DOHH2 (cell line): ENCODE measurements around the gene MPC1L.
"Not testable (repeated sequence)": the region's sequence is repeated elsewhere in the genome, so short reads cannot be mapped to it uniquely, and the experiment has no call there.

Experiments used
- H3F3A ChIP-seq: fragments of 200-600 bp; sonication (generic), shearing (Covaris generic); 2 replicates; pipeline ENCODE4 v1.6.0; 2016; ENCODE audit warnings: antibody characterized with exemption, mild to moderate bottlenecking; ENCODE audit not compliant: control insufficient read depth, insufficient read depth
- H3K27ac ChIP-seq: fragments of 200-600 bp; sonication (generic); 2 replicates; pipeline ENCODE4 v1.5.1; 2014; ENCODE audit warnings: low read depth, mild to moderate bottlenecking, low read length, moderate library complexity
- H3K27me3 ChIP-seq: fragments of 200-600 bp; sonication (generic); 2 replicates; pipeline ENCODE4 v1.6.1; 2014; ENCODE audit warnings: mild to moderate bottlenecking, low read length, mixed read lengths; ENCODE audit not compliant: control insufficient read depth
- H3K36me3 ChIP-seq: fragments of 200-600 bp; sonication (generic); 2 replicates; pipeline ENCODE4 v1.6.1; 2014; ENCODE audit warnings: mild to moderate bottlenecking, low read length, moderate library complexity, mixed read lengths; ENCODE audit not compliant: control insufficient read depth
- H3K4me1 ChIP-seq: fragments of 200-600 bp; sonication (generic); 2 replicates; pipeline ENCODE4 v1.6.1; 2014; ENCODE audit warnings: mild to moderate bottlenecking, low read length, mixed read lengths; ENCODE audit not compliant: control insufficient read depth
- H3K4me2 ChIP-seq: fragments of 200-600 bp; sonication (generic); 2 replicates; pipeline ENCODE4 v1.6.0; 2014; ENCODE audit warnings: mild to moderate bottlenecking, low read length, moderate library complexity
- H3K4me3 ChIP-seq: fragments of 200-600 bp; sonication (generic); 2 replicates; pipeline ENCODE4 v1.5.1; 2014; ENCODE audit warnings: mild to moderate bottlenecking, low read length, mixed read lengths
- H3K79me2 ChIP-seq: fragments of 200-600 bp; sonication (generic); 2 replicates; pipeline ENCODE4 v1.6.1; 2014; ENCODE audit warnings: mild to moderate bottlenecking, low read length, mixed read lengths; ENCODE audit not compliant: control insufficient read depth
- H3K9me2 ChIP-seq: fragments of 200-600 bp; sonication (generic); replicated peaks from 2 replicates; pipeline ENCODE4 v1.6.1; 2014; ENCODE audit warnings: mild to moderate bottlenecking, low read length, mixed read lengths; ENCODE audit not compliant: control insufficient read depth
- H3K9me3 ChIP-seq: fragments of 200-600 bp; sonication (generic); 2 replicates; pipeline ENCODE4 v1.6.1; 2014; ENCODE audit warnings: antibody characterized with exemption, low read length, mixed read lengths; ENCODE audit not compliant: control insufficient read depth, insufficient read depth
- H4K20me1 ChIP-seq: fragments of 200-600 bp; sonication (generic); 2 replicates; pipeline ENCODE4 v1.6.0; 2014; ENCODE audit warnings: low read depth, mild to moderate bottlenecking, antibody characterized with exemption, low read length, moderate library complexity; ENCODE audit not compliant: control insufficient read depth, insufficient read depth
- EZH2phosphoT487 ChIP-seq: fragments of 200-600 bp; sonication (generic); IDR thresholded peaks from 2 replicates; pipeline ENCODE4 v1.6.1; 2017; ENCODE audit warnings: borderline replicate concordance, mild to moderate bottlenecking, antibody characterized with exemption, low read length, moderate library complexity, mixed read lengths
- TF ChIP-seq, protein P1 (sequence below): fragments of 200-600 bp; sonication (generic); IDR thresholded peaks from one replicate; pipeline ENCODE4 v1.5.1; 2014; ENCODE audit warnings: antibody characterized with exemption, mild to moderate bottlenecking, low read depth, low read length; ENCODE audit not compliant: poor library complexity, severe bottlenecking

Gene MPC1L

DNA sequence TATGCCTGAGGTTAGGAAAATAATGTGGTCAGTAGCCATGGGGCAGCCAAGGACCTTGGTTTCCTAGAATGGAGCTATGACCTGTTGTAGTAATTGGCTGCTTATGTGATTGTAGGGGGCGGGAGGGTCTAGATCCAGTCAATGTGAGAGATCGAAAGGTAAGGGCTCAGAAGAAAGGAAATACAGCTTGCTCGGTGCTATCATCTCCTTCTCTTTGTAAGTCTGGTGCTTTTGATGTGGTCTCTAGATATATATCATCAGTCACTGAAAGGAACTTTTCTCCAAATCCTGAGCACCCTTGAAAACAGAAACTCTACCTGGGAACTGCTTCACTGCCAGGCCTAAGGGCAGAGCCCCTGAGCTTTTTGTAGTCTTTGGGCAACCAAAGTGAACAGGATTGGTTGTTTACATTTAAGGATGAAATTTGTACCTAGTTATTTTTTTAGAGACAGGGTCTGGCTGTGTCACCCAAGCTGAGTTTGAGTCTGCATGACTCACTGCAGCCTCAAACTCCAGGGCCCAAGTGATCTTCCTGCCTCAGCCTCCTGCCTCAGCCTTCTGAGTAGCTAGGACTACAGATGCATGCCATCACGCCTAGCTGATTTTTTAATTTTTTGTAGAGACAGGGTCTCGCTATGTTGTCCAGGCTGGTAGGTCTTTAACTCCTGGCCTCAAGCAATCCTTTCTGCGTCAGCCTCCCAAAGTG lies 33.5 kb upstream of the MPC1L start:
- not testable (repeated sequence) for H3K9me2 ChIP-seq

DNA sequence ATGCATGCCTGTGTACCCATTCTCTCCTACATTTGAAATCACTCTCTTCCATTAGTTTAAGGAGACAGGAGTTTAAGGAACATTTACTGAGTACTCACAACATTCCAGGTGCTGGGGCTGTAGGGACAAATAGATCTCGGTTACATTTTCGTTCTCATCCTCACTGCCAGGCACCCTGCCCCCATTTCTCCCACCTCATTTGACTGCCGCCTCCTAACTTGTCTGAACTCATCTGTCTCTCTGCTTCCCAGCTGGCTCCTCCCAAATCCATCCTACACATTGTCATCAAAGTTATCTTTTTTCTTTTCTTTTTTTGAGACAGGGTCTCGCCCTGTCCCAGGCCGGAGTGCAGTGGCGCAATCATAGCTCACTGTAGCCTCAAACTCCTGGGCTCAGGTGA lies 19.8 kb upstream of the MPC1L start:
- no peaks in the 10 kb centered on the region for H3K9me3 ChIP-seq
- no peak overlapping the region for H3K27ac ChIP-seq
- H3F3A ChIP-seq: no peaks in the 10 kb centered on the region
- no peaks in the 10 kb centered on the region for H3K9me2 ChIP-seq
- no peak overlapping the region for H3K4me3 ChIP-seq
- TF ChIP-seq, protein P1, sequence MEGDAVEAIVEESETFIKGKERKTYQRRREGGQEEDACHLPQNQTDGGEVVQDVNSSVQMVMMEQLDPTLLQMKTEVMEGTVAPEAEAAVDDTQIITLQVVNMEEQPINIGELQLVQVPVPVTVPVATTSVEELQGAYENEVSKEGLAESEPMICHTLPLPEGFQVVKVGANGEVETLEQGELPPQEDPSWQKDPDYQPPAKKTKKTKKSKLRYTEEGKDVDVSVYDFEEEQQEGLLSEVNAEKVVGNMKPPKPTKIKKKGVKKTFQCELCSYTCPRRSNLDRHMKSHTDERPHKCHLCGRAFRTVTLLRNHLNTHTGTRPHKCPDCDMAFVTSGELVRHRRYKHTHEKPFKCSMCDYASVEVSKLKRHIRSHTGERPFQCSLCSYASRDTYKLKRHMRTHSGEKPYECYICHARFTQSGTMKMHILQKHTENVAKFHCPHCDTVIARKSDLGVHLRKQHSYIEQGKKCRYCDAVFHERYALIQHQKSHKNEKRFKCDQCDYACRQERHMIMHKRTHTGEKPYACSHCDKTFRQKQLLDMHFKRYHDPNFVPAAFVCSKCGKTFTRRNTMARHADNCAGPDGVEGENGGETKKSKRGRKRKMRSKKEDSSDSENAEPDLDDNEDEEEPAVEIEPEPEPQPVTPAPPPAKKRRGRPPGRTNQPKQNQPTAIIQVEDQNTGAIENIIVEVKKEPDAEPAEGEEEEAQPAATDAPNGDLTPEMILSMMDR: no peak
- no peak for TF ChIP-seq EZH2phosphoT487
- H3K36me3 ChIP-seq: peaks cover 10% of the 10 kb centered on the region
- no peaks in the 10 kb centered on the region for H4K20me1 ChIP-seq
- no peak overlapping the region for H3K4me2 ChIP-seq
- no peaks in the 10 kb centered on the region for H3K27me3 ChIP-seq
- H3K79me2 ChIP-seq: no peaks in the 10 kb centered on the region
- no peaks in the 10 kb centered on the region for H3K4me1 ChIP-seq

More for the DNA sequence above, 33.5 kb upstream of the MPC1L start:
- H4K20me1 ChIP-seq, H3K27ac ChIP-seq, H3F3A ChIP-seq, H3K4me1 ChIP-seq, H3K36me3 ChIP-seq, H3K4me2 ChIP-seq, H3K79me2 ChIP-seq, H3K9me3 ChIP-seq, H3K4me3 ChIP-seq, H3K27me3 ChIP-seq: not testable (repeated sequence)

GRCh38 chrX:40607381-40607780 lies 15.8 kb upstream of the MPC1L start:
- Histone ChIP-seq H3K27me3 (no peaks in the 10 kb centered on the region), H3K4me1 (no peaks in the 10 kb centered on the region), H3K4me2 (no peak overlapping the region), H3K9me3 (no peaks in the 10 kb centered on the region), H4K20me1 (no peaks in the 10 kb centered on the region), H3K27ac (no peak overlapping the region), H3K9me2 (no peaks in the 10 kb centered on the region), H3F3A (no peaks in the 10 kb centered on the region), H3K4me3 (no peak overlapping the region), H3K36me3 (no peaks in the 10 kb centered on the region), H3K79me2 (no peaks in the 10 kb centered on the region)
- no peak for TF ChIP-seq EZH2phosphoT487
- TF ChIP-seq, protein P1: no peak

GRCh38 chrX:40612511-40612910 lies 10.7 kb upstream of the MPC1L start:
- Histone ChIP-seq H3K4me2 (no peak overlapping the region), H3K9me2 (no peaks in the 10 kb centered on the region), H4K20me1 (no peaks in the 10 kb centered on the region), H3K36me3 (no peaks in the 10 kb centered on the region), H3F3A (no peaks in the 10 kb centered on the region), H3K27me3 (no peaks in the 10 kb centered on the region), H3K27ac (no peak overlapping the region), H3K4me1 (no peaks in the 10 kb centered on the region), H3K4me3 (no peak overlapping the region), H3K9me3 (no peaks in the 10 kb centered on the region), H3K79me2 (no peaks in the 10 kb centered on the region)
- no peak for TF ChIP-seq EZH2phosphoT487
- TF ChIP-seq, protein P1: no peak
